Activated CD4-positive, alpha-beta T cell treated with anti-CD3 and anti-CD28 coated beads, Interleukin-2, amount 50 U/mL, for 24 hours (primary cell): Measurements from ENCODE around the gene IL37.
"Not testable (repeated sequence)": the region's sequence is repeated elsewhere in the genome, so short reads cannot be mapped to it uniquely, and the experiment has no call there.

ENCODE experiments used
- DNase-seq, 2 donors: peaks; one replicate each; pipeline ENCODE4 v3.0.0-alpha.2; 2020; ENCODE audit warnings: low read depth in 1 of 2, low spot score in 1 of 2

The IL37 gene

GRCh38 chr2:112921982-112922381, 11.0 kb downstream of the IL37 start:
- DNase-seq = no peak

DNA sequence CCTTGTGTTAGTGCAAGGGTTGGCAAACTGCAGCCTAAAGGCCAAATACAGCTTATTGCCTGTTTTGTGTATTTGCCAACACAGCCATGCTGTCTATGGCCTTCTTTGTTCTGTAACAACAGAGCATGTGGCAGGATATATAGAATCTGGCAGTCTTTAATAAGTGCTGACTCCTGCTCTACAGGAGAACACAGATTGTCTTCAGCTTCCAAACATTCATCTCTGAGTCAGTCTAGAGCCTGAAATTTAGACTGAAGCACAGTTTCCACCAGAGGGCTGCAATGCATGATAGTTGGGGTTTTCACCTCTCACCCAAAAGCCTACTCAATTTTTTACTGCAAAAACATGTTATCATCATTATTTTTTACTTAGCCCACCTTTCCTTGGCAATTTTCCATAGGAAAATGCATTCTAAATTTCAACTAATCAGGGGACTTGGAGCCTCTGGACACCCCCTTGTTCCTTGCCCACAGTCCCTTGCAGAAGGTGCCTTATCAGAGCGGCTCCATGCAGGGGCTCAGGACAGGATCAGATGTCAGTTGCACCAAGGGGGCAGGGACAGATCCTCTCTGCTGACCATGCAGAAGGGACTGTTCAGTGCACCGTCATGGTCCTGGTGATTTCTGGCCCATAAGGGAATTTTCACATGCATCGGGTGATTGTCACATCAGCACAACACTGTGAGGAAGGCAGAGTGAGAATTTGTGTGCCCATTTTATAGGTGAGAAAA, 12.4 kb downstream of the IL37 start:
- DNase-seq = no peak

DNA sequence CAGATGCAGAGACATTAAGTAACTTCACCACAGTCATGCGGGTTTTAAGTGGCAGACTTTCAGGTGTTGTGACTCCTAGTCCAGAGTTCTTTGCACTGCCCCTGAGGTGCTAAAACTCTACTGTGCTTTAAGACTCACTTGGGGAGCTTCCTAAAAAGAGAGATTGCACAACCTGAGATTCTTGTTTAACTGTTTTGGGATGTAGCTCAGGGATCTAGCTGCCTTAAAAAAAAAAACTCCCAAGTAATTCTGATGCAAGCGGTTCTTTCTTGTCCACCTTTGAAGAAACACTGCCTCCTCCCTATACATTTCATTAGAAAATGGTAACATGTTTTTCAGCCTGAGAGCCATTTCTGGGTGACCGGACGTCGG, 13.0 kb downstream of the IL37 start:
- DNase-seq = no peak

DNA sequence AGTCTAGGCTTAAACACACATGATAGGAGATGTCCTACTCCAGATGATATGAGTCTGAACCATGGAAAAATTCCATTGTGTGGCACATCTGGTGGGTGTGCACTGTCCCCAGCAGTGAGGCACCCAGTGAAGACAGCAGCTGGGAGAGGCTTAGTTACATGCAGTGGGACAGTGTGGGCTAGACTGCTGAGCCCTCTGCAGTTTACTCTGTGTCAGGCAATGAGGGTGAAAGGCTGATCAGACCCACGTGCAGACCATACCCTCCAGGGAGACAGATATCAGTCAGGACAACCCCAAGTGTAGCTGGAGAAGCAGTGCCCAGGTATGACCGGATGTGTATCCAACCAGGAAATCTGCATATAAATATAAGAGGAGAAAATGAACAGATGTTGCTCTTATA, 13.4 kb downstream of the IL37 start:
- no peak for DNase-seq

DNA sequence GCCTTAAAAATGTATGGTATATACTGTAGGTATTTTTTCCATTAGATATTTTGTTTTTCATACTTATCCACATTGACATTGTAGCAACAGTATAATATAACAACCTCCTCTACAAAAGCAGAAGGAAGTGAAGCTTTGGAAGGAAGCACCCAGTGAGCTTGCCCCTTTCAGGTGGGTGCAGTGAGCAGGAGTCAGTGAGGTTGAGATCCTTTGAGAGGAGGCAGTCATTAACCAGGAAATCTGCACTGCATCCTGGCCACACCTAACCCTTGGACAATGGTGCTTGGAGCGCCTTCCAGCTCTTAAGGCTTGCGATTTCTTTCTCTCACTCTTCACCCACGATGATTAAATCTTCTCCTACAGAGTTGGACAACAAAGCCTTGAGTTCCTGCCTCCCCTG, 13.9 kb downstream of the IL37 start:
- no peak for DNase-seq

DNA sequence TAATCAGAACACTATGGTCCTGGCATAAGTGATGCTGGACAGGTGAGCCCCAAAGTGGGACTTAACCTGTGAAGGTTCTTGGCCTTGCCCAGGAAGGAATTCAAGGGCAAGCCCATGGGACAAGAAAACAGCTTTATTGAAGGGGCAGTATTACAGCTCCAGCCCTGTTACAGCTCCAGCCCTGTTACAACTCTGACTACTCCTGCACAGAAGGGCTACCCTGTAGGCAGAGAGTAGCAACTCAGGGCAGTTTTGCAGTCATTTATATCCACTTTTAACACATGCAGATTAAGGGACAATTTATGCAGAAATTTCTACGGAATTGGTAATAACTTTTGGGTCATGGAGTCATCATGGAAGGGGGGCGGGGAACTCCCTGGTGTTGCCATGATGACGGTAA, 15.7 kb downstream of the IL37 start:
- DNase-seq = no peak

DNA sequence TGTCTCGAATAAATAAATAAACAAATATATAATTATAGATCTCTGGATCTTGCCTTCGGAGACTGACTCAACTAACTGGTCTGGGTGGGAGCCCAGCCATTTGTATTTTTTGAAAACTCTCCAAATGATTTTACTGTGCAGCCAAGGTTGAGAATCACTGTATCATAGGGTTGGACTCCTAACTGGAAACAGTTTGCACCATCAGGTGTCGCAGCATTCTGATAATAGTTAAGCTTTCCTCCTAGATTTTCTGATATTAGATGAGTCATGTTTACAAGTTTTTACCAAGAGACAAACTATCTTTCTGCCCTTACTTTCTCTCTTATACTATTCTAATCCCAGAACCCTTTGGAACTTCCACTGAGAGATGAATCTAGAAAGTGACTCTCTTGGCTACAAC, 16.8 kb downstream of the IL37 start:
- no peak for DNase-seq

- DNase-seq = no peak
These were observed 22.3 kb downstream of the IL37 start for GRCh38 chr2:112933261-112933660.

DNA sequence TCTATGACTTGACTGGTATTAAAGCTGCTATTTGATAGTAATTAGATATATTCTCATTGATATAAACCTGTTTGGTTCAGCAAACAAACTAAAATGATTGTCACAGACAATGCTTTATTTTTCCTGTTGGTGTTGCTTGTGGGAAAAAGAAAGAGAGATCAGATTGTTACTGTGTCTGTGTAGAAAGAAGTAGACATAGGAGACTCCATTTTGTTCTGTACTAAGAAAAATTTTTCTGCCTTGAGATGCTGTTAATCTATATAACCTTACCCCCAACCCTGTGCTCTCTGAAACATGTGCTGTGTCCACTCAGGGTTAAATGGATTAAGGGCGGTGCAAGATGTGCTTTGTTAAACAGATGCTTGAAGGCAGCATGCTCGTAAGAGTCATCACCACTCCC, 23.2 kb downstream of the IL37 start:
- not testable (repeated sequence) for DNase-seq

DNA sequence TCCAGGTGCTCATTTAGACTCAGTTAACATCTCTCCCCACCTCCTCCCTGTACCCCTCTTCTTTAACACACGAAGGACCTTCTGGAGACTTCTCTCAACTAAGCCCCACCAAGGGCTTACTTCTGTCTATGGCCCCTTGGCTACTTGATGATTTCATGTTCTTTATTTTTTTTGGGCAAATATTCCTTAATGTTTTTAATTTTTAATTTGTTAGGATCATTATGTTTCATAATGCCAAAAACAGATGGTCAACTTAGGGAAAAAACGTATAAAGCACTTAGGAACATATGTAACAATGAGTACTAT, 25.9 kb downstream of the IL37 start:
- DNase-seq = no peak

- DNase-seq = no peak
These were observed 27.9 kb downstream of the IL37 start for GRCh38 chr2:112938904-112939303.

GRCh38 chr2:112939425-112939824, 28.5 kb downstream of the IL37 start:
- DNase-seq = no peak

DNA sequence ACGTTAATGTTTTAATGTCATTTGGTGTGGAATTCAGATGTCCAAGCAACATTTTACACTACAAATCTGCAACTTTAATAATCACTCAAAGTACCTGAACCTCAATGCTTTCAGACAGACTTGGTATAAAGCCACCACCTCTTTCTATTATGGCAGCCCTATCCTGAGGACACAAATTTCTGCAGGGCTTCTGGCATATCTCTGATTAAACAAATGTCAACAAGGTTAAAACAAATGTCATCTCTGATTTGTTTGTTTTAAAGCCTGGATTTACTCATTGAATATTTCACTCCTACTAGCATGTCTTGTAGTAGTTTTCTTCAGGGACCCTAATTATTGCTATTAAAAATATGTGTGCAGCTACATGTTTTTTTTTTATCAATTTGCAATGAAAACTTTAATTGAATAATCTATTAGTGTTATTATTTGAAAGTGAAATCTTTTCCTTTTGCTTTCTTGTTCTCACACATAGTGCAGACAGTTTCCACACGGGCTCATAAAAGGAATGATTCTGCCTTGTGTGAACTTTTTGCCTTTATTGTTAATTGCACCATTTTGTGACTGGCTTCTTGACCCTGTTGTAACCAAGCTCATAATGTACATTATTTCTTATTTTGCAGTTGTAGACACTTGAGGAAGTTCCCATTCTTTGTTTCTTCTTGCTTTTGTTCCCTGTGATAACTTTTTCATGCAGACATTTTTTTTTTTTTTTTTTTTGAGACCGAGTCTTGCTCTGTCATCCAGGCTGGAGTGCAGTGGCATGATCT, 30.1 kb downstream of the IL37 start:
- no peak for DNase-seq

DNA sequence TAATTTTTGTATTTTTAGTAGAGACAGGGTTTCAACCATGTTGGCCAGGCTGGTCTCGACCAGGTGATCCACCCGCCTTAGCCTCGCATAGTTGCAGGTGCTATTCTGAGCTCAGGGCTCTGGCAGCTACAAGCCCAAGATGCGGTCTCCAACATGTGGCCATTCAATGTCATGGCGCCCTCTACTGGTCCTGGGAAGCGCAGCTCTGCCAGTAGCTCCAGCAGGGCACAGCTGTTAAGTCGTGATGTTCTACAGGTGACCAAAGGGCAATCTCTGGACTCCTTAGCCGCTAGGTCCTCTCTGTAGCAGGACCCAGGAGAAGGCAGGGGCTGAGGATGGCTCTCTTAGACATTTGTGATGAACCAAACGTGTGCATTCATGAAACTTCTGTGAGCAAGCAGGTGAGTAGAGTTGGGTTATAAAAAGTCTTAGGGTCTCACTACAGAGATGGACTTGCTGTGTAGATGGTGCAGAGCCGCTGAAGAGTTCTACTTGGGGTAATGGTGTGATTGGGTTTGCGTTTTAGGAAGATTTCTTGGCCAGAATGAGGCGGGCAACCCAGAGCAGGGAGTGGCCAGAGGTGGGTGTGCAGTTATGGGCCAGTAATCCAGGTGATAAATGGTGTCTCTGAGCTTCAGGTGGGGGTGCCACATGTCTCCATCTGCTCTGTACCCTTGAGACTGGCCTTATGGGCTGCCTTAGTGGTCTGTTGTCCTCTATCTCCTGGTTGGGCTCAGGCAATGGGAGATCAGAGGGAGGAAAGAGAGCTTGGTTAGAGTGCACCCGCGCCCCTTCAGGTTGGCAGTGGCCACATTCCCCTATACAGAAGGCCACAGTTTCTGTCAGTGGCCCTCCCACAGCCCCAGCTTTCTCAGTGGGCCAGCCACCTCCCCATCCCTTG, 31.0 kb downstream of the IL37 start:
- DNase-seq = peak; percentile 23 to 37

- DNase-seq = no peak
These were observed 31.7 kb downstream of the IL37 start for GRCh38 chr2:112942654-112943002.

DNA sequence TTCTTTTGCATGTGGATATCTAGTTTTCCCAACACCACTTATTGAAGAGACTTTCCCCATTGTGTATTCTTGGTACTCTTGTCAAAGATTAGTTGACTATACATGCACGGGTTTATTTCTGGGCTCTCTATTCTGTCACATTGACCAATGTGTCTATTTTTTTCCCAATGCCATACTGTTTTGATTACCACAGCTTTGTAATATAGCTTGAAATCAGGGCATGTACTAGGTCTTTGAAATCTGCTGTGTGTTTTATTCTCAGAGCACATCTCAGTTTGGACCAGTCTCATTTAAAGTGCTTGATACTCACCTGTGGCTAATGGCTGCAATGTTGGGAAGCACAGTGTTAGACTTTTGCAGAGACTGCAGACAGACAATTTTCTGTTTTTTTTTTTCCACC, 34.0 kb downstream of the IL37 start:
- no peak for DNase-seq

GRCh38 chr2:112946086-112946485, 35.1 kb downstream of the IL37 start:
- no peak for DNase-seq

GRCh38 chr2:112947374-112947773, 36.4 kb downstream of the IL37 start:
- DNase-seq = no peak

DNA sequence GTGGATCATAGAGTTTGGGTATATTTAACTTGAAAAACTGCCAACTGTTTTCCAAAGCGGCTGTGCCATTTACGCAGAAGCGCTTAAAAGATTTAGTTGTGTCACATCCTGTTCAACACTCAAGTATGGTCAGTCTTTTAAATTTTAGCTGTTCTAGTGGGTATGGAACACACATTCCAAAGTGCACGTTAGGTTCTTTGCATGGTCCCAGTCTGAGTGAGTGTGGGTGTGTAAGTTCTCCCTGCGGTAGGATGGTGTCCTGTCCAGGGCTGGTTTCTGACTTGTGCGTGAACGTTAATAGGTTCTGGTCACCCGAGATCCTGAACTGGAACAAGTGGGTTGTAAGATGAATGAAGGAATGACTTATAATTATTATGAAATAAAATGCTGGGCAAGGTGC, 38.5 kb downstream of the IL37 start:
- DNase-seq = no peak

DNA sequence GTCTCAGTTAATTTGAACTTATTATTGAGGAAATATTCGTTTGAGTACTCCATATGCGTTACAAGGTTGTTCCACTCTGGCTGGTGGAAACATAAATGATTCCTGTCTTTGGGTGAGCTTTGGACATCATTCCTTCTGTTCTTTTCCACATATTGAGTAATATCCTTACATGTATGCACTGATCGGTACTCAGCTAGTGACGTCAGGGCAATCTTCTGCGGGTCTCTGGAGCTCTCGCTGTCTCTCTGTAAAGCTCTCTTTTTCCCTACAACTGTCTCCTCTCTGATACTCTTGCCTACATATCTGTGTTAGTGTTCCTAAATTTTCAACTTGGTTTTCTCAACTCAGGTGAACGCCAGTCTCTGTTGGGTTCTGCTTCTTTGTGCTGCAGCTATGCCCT, 43.4 kb downstream of the IL37 start:
- no peak for DNase-seq

- no peak for DNase-seq
These were observed 46.5 kb downstream of the IL37 start for GRCh38 chr2:112957511-112957910.

- DNase-seq = peak in 1 of 2 donors; percentile 40
These were observed 47.6 kb downstream of the IL37 start for GRCh38 chr2:112958428-112959108.
